ENCODE results near the gene TCP11. TPM values are rescaled to one million over a fixed set of nuclear protein-coding genes. Genes with fewer than 3 reads are reported as not detected.
A peak's percentile ranks its signal among the peaks of the same experiment; 100 is the strongest.

Gene TCP11
- total and polyA plus RNA-seq, 10 donors: not detected

DNA sequence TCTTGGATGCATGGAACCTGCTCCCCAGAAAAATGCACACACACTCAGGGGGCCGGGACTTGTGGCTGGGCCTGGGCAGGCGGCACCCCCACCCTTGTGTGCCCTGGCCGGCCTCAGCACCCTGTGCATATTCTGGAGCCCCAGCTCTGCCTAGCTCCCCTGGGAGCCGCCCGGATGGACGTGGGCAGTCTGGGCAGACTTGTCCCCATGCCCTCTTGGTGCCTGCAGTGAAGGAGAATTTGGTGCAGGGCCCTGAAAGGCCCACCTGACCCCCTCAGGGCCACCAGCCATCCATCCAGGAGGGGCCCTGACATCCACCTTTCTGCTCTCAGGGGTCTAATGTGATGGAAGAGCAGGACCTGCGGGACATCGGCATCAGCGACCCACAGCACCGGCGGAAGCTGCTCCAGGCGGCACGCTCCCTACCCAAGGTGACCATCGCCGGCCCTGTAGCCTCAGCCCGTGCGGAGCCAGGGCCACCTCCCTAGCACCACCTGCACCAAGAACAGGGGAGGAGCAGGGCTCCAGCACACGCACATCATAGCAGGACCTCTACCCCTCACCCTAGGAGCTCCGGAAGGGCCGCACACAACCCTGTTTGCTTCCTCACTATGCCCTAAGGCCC is 62.8 kb downstream of the TCP11 start:
- H3K27me3 ChIP-seq (replicated peaks in 1 of 7): no peaks in the 10 kb centered on the region
- TF ChIP-seq POLR2A (IDR thresholded peaks at IDR 0.05) (no peak), POLR2AphosphoS5 (IDR thresholded peaks at IDR 0.05) (peak in 1 of 3 donors; percentile 39)
- TF ChIP-seq, protein P1, sequence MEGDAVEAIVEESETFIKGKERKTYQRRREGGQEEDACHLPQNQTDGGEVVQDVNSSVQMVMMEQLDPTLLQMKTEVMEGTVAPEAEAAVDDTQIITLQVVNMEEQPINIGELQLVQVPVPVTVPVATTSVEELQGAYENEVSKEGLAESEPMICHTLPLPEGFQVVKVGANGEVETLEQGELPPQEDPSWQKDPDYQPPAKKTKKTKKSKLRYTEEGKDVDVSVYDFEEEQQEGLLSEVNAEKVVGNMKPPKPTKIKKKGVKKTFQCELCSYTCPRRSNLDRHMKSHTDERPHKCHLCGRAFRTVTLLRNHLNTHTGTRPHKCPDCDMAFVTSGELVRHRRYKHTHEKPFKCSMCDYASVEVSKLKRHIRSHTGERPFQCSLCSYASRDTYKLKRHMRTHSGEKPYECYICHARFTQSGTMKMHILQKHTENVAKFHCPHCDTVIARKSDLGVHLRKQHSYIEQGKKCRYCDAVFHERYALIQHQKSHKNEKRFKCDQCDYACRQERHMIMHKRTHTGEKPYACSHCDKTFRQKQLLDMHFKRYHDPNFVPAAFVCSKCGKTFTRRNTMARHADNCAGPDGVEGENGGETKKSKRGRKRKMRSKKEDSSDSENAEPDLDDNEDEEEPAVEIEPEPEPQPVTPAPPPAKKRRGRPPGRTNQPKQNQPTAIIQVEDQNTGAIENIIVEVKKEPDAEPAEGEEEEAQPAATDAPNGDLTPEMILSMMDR (IDR thresholded peaks at IDR 0.05 in 8 of 11, conservative IDR thresholded peaks at IDR 0.05 in 3 of 11): no peak
- 90 to 98% (median 95%) methylated on average over 5 to 20 of the region's 20 CpGs for WGBS, 5 donors
- H3K4me3 ChIP-seq: no peak overlapping the region
- peak; percentile 52 for DNase-seq
- intact Hi-C loops (cut with DNase I; ENCODE audit: low total_unique reads): no loop called here
- no peaks in the 10 kb centered on the region for H3K9me3 ChIP-seq
- H3K36me3 ChIP-seq: peaks cover 0 to 100% (median 69%) of the 10 kb centered on the region in 6 donors
- H3K4me1 ChIP-seq: peaks cover 12 to 32% (median 24%) of the 10 kb centered on the region in 6 donors
- peak overlapping the region in 1 of 8 donors; percentile 76 for H3K27ac ChIP-seq

DNA sequence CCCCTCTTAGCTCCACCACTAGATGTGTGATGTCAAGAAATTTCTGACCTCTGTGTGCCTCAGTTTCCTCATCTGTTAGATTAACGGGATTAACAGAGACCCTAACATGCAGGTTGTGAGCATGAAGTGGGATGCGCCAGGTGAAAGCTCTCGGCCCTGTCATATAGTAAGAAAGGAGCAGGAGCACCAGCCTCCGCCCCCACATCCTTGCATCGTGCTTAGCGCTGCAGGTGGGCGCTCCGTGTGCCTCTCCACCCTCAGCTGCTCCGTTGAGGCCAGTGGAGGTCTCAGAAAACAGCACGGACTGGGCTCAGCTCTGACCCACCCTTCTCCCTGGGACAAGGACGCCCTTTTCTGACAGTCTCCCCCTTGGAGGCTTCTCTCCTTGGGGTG is 63.4 kb downstream of the TCP11 start:
- H3K27me3 ChIP-seq (replicated peaks in 1 of 7): no peaks in the 10 kb centered on the region
- TF ChIP-seq, protein P1 (IDR thresholded peaks at IDR 0.05 in 8 of 11, conservative IDR thresholded peaks at IDR 0.05 in 3 of 11): no peak
- intact Hi-C loops (cut with DNase I; ENCODE audit: low total_unique reads): no loop called here
- no peak overlapping the region for H3K27ac ChIP-seq
- WGBS, 5 donors: 80 to 87% (median 83%) methylated on average over 10 to 11 of the region's 11 CpGs
- DNase-seq: no peak
- H3K4me3 ChIP-seq: no peak overlapping the region
- H3K36me3 ChIP-seq: peaks cover 0 to 100% (median 69%) of the 10 kb centered on the region in 6 donors
- peaks cover 12 to 32% (median 23%) of the 10 kb centered on the region in 6 donors for H3K4me1 ChIP-seq
- H3K9me3 ChIP-seq: no peaks in the 10 kb centered on the region

DNA sequence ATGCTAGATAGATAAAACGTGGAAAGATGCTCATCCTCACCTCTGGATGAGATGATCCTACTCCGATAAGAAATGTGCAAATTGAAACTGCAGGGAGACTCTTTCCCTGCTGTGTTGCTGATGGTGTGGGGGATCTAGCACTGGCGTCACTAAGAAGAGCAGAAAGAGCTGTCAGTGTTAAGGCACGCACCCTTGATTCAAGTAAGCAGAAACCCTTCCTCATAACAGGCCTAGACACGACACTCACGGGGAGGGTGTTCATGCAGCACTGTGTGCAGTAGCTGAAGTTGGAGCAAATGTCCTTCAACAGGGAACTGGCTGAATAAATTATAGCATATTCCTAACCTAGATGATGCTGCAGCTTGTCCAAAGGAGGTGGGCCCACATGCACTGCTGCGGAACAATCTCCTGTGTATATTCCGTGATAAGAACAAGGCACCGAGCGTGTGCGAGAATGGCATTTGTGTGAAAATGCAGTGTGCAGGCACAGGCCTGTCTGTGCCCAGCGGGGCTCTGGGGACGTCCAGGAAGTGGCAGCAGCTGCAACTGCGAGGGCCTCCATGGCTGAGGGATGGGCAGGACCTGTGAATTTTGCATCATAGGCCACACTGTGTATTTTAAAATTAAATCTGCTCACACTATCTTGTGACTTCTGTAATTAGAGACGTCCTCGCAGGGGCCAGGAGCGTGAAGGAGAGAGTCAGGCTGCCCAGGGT is 64.0 kb downstream of the TCP11 start:
- intact Hi-C loops (cut with DNase I; ENCODE audit: low total_unique reads): no loop called here
- DNase-seq: peak; percentile 59
- no peak for TF ChIP-seq POLR2AphosphoS5 (IDR thresholded peaks at IDR 0.05)
- no peak for TF ChIP-seq POLR2A (IDR thresholded peaks at IDR 0.05)
- TF ChIP-seq, protein P1 (IDR thresholded peaks at IDR 0.05 in 8 of 11, conservative IDR thresholded peaks at IDR 0.05 in 3 of 11): no peak
- H3K27me3 ChIP-seq (replicated peaks in 1 of 7): no peaks in the 10 kb centered on the region
- H3K4me3 ChIP-seq: no peak overlapping the region
- peaks cover 11 to 35% (median 23%) of the 10 kb centered on the region in 6 donors for H3K4me1 ChIP-seq
- H3K9me3 ChIP-seq: no peaks in the 10 kb centered on the region
- peaks cover 0 to 100% (median 70%) of the 10 kb centered on the region in 6 donors for H3K36me3 ChIP-seq
- no peak overlapping the region for H3K27ac ChIP-seq
- 85 to 90% (median 88%) methylated on average over 17 of the region's 17 CpGs for WGBS, 5 donors

DNA sequence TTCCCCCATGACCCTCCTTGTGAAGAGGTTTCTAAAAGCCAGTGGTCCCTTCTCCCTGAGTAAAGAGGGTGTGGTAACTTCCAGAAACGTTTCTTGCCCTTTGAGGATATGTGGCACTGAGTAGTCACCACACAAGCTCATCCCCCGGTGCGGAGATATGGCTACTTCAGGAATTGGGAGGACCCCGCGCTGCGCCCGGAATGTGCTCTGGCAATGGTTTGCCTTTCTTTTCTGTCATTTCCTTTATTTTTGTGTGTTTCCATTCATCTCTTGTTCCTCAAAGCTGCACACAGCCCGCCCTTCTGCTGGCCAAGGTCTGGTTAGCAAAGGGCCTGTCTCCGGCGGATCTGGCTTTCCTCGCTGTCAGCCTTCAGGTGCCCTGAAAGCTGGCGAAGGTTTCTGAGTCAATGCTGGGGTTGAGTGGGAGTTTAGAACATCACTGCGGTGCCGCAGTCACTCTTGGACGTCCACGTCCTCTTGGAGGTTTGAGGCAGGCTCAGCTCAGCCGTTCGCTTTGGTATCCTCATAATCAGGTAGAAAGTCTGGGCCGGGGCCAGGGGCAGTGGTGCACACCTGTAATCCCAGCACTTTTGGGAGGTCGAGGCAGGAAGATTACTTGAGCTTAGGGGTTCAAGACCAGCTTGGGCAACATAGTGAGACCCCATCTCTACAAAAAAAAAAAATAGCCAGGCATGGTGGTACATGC is 67.2 kb downstream of the TCP11 start:
- 87 to 95% (median 92%) methylated on average over 20 of the region's 20 CpGs for WGBS, 5 donors
- TF ChIP-seq, protein P1 (IDR thresholded peaks at IDR 0.05 in 8 of 11, conservative IDR thresholded peaks at IDR 0.05 in 3 of 11): no peak
- TF ChIP-seq POLR2A (IDR thresholded peaks at IDR 0.05): no peak
- no peak for TF ChIP-seq POLR2AphosphoS5 (IDR thresholded peaks at IDR 0.05)
- H3K36me3 ChIP-seq: peaks cover 0 to 100% (median 51%) of the 10 kb centered on the region in 6 donors
- intact Hi-C loops (cut with DNase I; ENCODE audit: low total_unique reads): no loop called here
- no peaks in the 10 kb centered on the region for H3K9me3 ChIP-seq
- H3K27me3 ChIP-seq (replicated peaks in 1 of 7): no peaks in the 10 kb centered on the region
- H3K4me3 ChIP-seq: no peak overlapping the region
- peak overlapping the region in 1 of 8 donors; percentile 28 for H3K27ac ChIP-seq
- peak; percentile 51 for DNase-seq
- peaks cover 0 to 19% (median 10%) of the 10 kb centered on the region in 6 donors for H3K4me1 ChIP-seq
